HEK293T (cell line): ENCODE data around the gene SH3D21.

Source experiments
- BHLHE40 ChIP-seq: fragments of 450-650 bp; IDR thresholded peaks from 2 replicates; pipeline ENCODE4 v1.6.1; 2016; ENCODE audit warnings: mild to moderate bottlenecking, moderate library complexity, borderline replicate concordance
- CTBP1 ChIP-seq: fragments of 450-650 bp; IDR thresholded peaks from 2 replicates; pipeline ENCODE4 v1.6.1; 2016; ENCODE audit warnings: borderline replicate concordance
- FOXK2 ChIP-seq: fragments of 450-650 bp; IDR thresholded peaks from 2 replicates; pipeline ENCODE4 v1.6.1; 2016; ENCODE audit warnings: mild to moderate bottlenecking
- HDGF ChIP-seq: fragments of 450-650 bp; IDR thresholded peaks from 2 replicates; pipeline ENCODE4 v1.6.1; 2017; ENCODE audit warnings: antibody characterized with exemption, borderline replicate concordance
- SP1 ChIP-seq: fragments of 450-650 bp; IDR thresholded peaks from 2 replicates; pipeline ENCODE4 v1.6.1; 2017
- TARDBP ChIP-seq: fragments of 450-650 bp; IDR thresholded peaks from 2 replicates; pipeline ENCODE4 v1.6.1; 2016

- TF ChIP-seq BHLHE40, result no peak
- TF ChIP-seq SP1, result no peak
- TF ChIP-seq TARDBP, result no peak
- TF ChIP-seq FOXK2, result no peak
- no peak for TF ChIP-seq HDGF
- no peak for TF ChIP-seq CTBP1
These were observed 18.2 kb downstream of the SH3D21 start for GRCh38 chr1:36324353-36324703.
